RWPE2 (cell line): Measurements from ENCODE around the gene KLF13.

Experiments used
- ATAC-seq: fragments of 200-7000 bp; cut with Tn5 transposase; 3 replicates; pipeline ENCODE4 v1.9.1; 2021; ENCODE audit warnings: low read depth
- DNase-seq: peaks from one replicate; pipeline ENCODE4 v3.0.0-alpha.2; 2020; ENCODE audit warnings: low spot score
- H3K27ac ChIP-seq: fragments of 450-650 bp; 2 replicates; pipeline ENCODE4 v1.5.1; 2017; ENCODE audit warnings: mild to moderate bottlenecking; ENCODE audit not compliant: poor library complexity, severe bottlenecking
- H3K27me3 ChIP-seq: fragments of 250-450 bp; sonication (Bioruptor Pico); 2 replicates; pipeline ENCODE4 v1.5.1; 2021; ENCODE audit warnings: mild to moderate bottlenecking, moderate library complexity; ENCODE audit not compliant: insufficient read depth, poor library complexity, severe bottlenecking
- H3K36me3 ChIP-seq: fragments of 250-450 bp; sonication (Bioruptor Pico); 2 replicates; pipeline ENCODE4 v1.5.1; 2020; ENCODE audit warnings: low read depth, mild to moderate bottlenecking, moderate library complexity
- H3K4me1 ChIP-seq: fragments of 250-450 bp; sonication (Bioruptor Pico); 2 replicates; pipeline ENCODE4 v1.5.1; 2021; ENCODE audit warnings: mild to moderate bottlenecking, moderate library complexity; ENCODE audit not compliant: insufficient read depth, poor library complexity, severe bottlenecking
- H3K4me3 ChIP-seq: fragments of 250-450 bp; sonication (Bioruptor Pico); 2 replicates; pipeline ENCODE4 v1.5.1; 2021; ENCODE audit warnings: mild to moderate bottlenecking, moderate library complexity; ENCODE audit not compliant: severe bottlenecking
- H3K9me3 ChIP-seq: fragments of 250-450 bp; sonication (Bioruptor Pico); 2 replicates; pipeline ENCODE4 v1.5.1; 2021; ENCODE audit warnings: mild to moderate bottlenecking, moderate library complexity; ENCODE audit not compliant: severe bottlenecking
- TF ChIP-seq, protein P1 (sequence below): fragments of 450-650 bp; IDR thresholded peaks from one replicate; pipeline ENCODE4 v1.5.1; 2017; ENCODE audit warnings: mild to moderate bottlenecking, moderate library complexity; ENCODE audit not compliant: poor library complexity, severe bottlenecking

KLF13 gene

DNA sequence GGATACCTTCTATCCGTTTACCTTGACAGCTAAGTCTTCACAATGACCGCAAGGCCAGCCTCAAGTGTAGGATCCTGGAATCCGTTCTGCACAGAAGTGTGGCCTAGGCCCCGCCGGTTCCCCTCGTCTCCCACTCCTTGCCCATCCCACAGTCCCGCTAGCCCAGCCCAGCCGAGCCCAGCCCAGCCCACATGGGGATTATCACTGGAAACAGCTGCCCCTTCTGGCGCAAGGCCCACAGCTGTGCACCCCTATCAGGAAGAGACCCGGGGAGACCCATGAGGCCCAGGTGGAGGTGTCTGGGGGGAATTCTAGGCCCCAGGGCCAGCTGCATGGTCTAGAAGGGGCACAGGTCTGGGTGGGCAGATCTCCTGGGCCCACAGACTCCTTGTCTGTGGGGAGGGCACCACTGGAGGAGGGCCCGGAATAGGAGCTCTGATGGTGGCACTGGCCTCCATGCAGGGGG, 27.9 kb upstream of the KLF13 start:
- Histone ChIP-seq H3K4me3 (no peak overlapping the region), H3K27ac (no peak overlapping the region), H3K9me3 (no peaks in the 10 kb centered on the region), H3K36me3 (no peaks in the 10 kb centered on the region), H3K4me1 (peaks cover 9% of the 10 kb centered on the region), H3K27me3 (peaks cover under 1% of the 10 kb centered on the region)
- TF ChIP-seq, protein P1, sequence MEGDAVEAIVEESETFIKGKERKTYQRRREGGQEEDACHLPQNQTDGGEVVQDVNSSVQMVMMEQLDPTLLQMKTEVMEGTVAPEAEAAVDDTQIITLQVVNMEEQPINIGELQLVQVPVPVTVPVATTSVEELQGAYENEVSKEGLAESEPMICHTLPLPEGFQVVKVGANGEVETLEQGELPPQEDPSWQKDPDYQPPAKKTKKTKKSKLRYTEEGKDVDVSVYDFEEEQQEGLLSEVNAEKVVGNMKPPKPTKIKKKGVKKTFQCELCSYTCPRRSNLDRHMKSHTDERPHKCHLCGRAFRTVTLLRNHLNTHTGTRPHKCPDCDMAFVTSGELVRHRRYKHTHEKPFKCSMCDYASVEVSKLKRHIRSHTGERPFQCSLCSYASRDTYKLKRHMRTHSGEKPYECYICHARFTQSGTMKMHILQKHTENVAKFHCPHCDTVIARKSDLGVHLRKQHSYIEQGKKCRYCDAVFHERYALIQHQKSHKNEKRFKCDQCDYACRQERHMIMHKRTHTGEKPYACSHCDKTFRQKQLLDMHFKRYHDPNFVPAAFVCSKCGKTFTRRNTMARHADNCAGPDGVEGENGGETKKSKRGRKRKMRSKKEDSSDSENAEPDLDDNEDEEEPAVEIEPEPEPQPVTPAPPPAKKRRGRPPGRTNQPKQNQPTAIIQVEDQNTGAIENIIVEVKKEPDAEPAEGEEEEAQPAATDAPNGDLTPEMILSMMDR, result no peak
- peak; percentile 58 for DNase-seq
- ATAC-seq, result no peak

DNA sequence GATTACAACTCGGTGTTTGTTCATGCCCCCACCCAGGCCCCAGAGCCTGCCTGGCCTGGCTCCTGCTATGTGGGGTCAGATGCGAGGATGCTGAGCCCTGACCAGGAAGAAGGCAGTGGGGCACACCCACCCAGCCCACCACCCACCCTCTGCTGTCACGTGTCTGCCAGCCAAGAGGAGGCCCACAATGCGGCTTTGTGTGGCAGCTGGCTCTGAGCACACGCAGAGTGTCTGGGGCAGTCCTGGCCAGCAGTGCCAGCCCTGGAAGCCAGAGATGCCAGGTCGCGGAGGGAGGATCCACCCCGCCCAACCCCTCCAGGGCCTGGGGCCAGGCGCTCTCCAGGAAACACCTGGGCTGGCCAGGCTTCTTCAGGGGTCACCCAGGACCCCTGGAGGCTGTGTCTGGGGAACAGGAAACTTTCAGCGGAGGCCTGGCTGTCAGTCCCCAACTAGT, 26.4 kb upstream of the KLF13 start:
- no peak overlapping the region for H3K27ac ChIP-seq
- TF ChIP-seq, protein P1, result no peak
- H3K4me1 ChIP-seq, result peaks cover 9% of the 10 kb centered on the region
- no peaks in the 10 kb centered on the region for H3K27me3 ChIP-seq
- ATAC-seq, result no peak
- no peaks in the 10 kb centered on the region for H3K9me3 ChIP-seq
- no peaks in the 10 kb centered on the region for H3K36me3 ChIP-seq
- no peak overlapping the region for H3K4me3 ChIP-seq
- no peak for DNase-seq

DNA sequence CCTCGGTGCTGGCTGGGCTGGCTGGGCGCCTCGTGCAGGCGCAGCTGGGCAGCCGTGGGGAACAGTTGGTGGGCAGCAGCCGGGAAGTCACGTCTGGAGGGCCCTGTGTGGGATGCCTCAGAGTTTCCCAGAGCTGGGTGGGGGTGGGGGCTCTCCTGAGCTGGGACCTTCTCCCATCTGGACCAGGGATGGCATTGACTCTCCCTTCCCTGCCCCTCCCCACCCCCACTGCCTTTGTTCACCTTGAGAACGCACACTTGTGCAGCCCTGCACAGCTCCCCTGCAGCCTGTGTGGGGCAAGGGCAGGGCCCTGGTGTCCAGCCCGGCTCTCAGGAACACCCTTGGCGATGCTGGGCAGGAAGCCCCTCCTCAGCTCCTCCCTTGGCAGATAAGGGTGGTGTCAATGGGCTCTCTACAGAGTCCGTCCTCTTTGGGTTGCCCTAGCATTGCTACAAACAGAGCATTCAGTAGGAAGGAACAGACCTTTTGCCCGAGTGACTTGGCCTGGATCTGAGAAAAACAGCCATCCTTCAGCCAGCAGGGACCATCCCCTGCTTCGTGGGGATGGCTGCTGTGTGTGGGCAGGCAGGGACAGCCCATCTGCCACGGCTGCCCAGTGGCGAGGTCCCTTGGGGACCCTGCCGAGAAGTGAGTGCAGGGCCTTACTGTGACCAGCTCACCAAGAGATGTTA, 25.5 kb upstream of the KLF13 start:
- H3K36me3 ChIP-seq, result no peaks in the 10 kb centered on the region
- peaks cover 9% of the 10 kb centered on the region for H3K4me1 ChIP-seq
- TF ChIP-seq, protein P1, result no peak
- H3K9me3 ChIP-seq, result no peaks in the 10 kb centered on the region
- no peak overlapping the region for H3K4me3 ChIP-seq
- H3K27ac ChIP-seq, result no peak overlapping the region
- no peak for ATAC-seq
- DNase-seq, result no peak
- H3K27me3 ChIP-seq, result no peaks in the 10 kb centered on the region

DNA sequence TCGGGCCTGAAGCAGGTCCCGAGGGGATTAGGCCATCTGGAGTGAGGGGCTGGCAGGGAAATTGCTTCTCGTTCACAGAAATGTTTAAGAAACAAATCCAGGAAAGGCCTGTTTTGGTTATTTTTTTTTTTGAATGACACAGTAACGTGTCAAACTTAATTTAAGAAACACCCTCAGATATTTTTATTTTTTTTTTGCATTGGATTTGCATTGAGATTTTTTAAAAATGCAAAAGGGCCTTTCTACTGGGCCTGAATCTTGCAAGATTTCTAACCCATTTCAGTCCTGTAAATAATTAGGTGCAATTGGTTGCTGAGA, 25.0 kb upstream of the KLF13 start:
- no peaks in the 10 kb centered on the region for H3K36me3 ChIP-seq
- TF ChIP-seq, protein P1, result no peak
- H3K4me3 ChIP-seq, result no peak overlapping the region
- H3K9me3 ChIP-seq, result no peaks in the 10 kb centered on the region
- DNase-seq (no peak), ATAC-seq (no peak)
- H3K4me1 ChIP-seq, result peaks cover 5% of the 10 kb centered on the region
- no peaks in the 10 kb centered on the region for H3K27me3 ChIP-seq
- H3K27ac ChIP-seq, result no peak overlapping the region

DNA sequence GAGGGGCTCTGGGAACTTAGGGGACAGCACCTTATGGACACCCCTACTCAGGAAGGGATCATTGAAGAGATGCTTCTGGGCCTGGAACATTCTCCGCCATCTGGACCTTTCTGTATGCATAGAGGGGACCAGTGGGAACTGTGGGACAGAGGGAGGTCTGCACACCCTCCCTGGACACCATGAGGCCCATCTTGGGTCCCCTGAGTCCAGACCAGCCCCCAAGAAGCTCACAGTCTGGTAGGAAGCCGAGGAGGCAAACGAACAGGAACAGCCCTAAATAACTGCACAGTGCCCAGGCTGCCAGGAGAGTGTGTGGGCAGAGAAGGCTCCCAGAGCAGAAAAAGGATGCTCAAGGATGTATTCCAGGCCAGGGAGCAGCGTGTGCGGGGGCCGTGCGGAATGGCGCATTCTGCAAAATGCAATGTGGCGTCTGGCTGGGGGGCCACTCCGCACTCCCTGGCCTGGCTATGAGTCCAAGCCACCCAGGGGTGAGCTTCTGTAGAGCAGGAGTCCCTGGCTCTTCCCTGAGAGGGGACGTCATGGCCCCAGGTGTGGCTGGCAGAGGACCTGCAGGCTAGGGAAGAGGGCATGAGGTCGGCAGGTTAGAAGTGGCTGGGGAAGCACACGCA, 24.5 kb upstream of the KLF13 start:
- H3K36me3 ChIP-seq, result no peaks in the 10 kb centered on the region
- peaks cover 3% of the 10 kb centered on the region for H3K4me1 ChIP-seq
- no peaks in the 10 kb centered on the region for H3K27me3 ChIP-seq
- TF ChIP-seq, protein P1, result no peak
- no peaks in the 10 kb centered on the region for H3K9me3 ChIP-seq
- H3K27ac ChIP-seq, result no peak overlapping the region
- ATAC-seq (no peak), DNase-seq (no peak)
- H3K4me3 ChIP-seq, result no peak overlapping the region
